NCI-H345 (cell line): ENCODE results near the gene TNXB.
"Not testable (repeated sequence)": the region's sequence is repeated elsewhere in the genome, so short reads cannot be mapped to it uniquely, and the experiment has no call there.

Source experiments
- DNase-seq: peaks from one replicate; lab custom pipeline; 2025; lab: John Stamatoyannopoulos, UW

TNXB gene

GRCh38 chr6:32109114-32109764 is at the start of gene TNXB:
Gene TNXB (minus strand): TSS chr6:32109338. CDS start chr6:32098198, 11,140 bp downstream.
- DNase-seq, result no peak

GRCh38 chr6:32158052-32158451 is 48.9 kb upstream of the TNXB start:
- no peak for DNase-seq

GRCh38 chr6:32156891-32157290 is 47.8 kb upstream of the TNXB start:
- no peak for DNase-seq

GRCh38 chr6:32154514-32155161 is 45.5 kb upstream of the TNXB start:
- DNase-seq, result peak; percentile 77

- DNase-seq, result peak; percentile 77
These were observed 44.7 kb upstream of the TNXB start, which contains the start of gene PPT2 for GRCh38 chr6:32153564-32154513. Gene PPT2 (plus strand): TSS chr6:32154141. CDS start chr6:32154595, 454 bp downstream.

- no peak for DNase-seq
These were observed 43.8 kb upstream of the TNXB start for GRCh38 chr6:32152769-32153563.

- no peak for DNase-seq
These were observed 43.0 kb upstream of the TNXB start, which contains the start of gene PRRT1 for GRCh38 chr6:32151863-32152768. Gene PRRT1 (minus strand): TSS chr6:32151939. CDS start chr6:32151827, 112 bp downstream.

GRCh38 chr6:32151181-32151862 is 42.2 kb upstream of the TNXB start:
- no peak for DNase-seq

GRCh38 chr6:32149932-32150870 is 41.1 kb upstream of the TNXB start:
- no peak for DNase-seq

- no peak for DNase-seq
These were observed 40.1 kb upstream of the TNXB start for GRCh38 chr6:32149092-32149755.

GRCh38 chr6:32148289-32149091 is 39.4 kb upstream of the TNXB start:
- peak; percentile 5 for DNase-seq

GRCh38 chr6:32147401-32148132 is 38.4 kb upstream of the TNXB start:
- no peak for DNase-seq

- no peak for DNase-seq
These were observed 37.5 kb upstream of the TNXB start for GRCh38 chr6:32146687-32147086.

- DNase-seq, result no peak
These were observed 37.1 kb upstream of the TNXB start for GRCh38 chr6:32146287-32146686.

- DNase-seq, result not testable (repeated sequence)
These were observed 35.1 kb upstream of the TNXB start for GRCh38 chr6:32144238-32144637.

GRCh38 chr6:32140420-32141046 is 31.4 kb upstream of the TNXB start:
- DNase-seq, result no peak
